NCI-H446 treated with DMSO at 0.1 percent for 48 hours (cell line): ENCODE data around the gene NBPF20.
"Not testable (repeated sequence)": the region's sequence is repeated elsewhere in the genome, so short reads cannot be mapped to it uniquely, and the experiment has no call there.

ENCODE experiments used
- DNase-seq: peaks from one replicate; lab custom pipeline; 2025; lab: John Stamatoyannopoulos, UW

NBPF20 gene

DNA sequence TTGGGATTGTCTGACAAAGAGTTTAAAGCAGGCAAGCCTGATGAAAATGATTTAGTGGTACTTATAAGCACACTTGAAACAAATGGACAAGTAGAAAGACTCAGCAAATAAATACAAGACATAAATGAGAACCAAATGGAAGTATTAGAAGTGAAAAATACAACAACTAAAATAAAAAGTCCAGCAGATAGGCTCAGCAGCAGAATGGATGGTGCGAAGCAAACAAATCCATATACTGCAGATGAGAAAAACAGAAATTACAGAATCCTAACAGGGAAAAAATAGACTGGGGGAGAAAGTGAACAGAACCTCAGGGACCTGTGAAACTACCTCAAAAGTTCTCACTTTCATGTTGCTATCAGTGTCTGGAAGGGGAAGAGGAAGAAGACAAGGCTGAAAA lies 3.9 kb upstream of the NBPF20 start:
- DNase-seq = not testable (repeated sequence)

DNA sequence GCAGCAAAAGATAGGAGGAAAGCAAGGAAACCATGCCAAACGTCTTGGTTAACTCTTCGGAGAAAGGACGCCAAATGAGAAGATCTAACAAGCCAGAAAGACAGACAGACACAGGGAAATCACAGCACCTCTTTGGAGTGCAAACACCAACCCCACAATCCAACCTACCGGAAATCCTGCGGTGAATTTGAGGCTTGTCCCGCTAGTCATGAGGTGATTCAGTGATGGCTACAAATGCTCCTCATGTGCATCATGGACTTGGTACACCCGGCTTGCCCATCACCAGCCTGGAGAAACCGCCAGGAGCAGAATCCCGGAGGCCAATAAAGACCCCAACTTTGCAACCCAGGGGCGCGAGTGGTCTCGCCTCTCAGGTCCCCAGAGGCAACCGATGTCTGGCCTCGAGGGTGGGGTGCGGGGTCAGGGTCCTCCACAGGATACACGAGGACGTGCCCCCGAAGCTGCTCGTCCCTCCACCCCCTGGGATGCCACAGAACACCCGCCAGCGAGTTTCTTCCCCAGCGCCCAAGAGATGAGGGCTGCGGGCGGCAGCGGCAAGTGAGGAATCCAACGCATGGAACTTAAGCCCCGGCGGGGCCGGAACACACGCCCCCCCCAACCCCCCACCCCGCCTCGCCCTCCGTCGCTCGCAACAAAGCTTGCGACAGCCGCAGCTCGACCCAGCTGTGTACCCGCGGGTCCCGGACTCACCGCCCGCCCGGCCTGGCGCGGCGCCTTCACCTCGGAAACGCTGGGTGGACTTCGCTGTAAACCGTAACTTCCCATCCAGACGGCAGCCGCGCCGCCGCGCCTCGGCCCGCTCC lies 579 bp downstream of the NBPF20 start:
- DNase-seq = not testable (repeated sequence)

- not testable (repeated sequence) for DNase-seq
Observed at GRCh38 chr1:145415149-145415548, 10.3 kb downstream of the NBPF20 start.

- not testable (repeated sequence) for DNase-seq
Observed at GRCh38 chr1:145407266-145407665, 18.1 kb downstream of the NBPF20 start.

DNA sequence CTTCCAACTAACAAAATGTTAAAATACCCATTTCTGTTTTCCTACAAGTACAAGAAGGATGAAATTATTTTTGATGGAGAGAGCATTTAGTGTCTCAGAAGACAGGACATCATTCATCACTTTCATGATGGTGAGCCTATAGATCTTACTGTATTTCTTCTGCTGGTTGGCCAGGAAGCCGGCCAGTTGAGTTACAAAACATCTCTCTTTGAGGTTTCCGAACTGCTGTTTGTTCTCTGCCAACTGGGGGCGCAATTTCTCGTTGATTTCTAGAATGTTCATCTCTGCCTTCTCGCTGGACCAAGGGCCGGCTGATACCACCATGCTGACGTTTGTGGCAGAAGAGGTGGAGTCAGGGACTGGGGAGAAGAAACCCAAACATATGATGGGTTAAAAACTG lies 20.5 kb downstream of the NBPF20 start:
- DNase-seq = not testable (repeated sequence)

DNA sequence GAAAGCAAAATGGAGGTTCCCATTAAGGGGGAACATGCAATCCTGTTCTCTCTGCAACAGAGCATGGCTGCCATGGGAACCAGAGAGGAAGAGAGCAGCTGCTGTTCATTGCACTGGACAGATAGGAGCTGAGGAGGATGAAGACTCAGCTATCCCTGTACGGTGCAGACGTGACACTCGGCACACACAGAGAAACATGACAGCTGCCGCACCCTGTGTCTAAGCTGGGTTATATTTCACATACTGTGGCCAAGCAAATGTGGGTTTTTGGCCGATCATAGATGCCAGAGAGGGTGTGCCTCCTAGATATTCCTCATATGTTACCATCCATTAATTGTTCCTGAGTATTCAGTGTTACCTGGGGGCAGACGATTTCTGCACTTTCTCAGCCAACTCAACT lies 24.7 kb downstream of the NBPF20 start:
- not testable (repeated sequence) for DNase-seq
